HG03520 (cell line): ENCODE results near the gene EHHADH.
"Not testable (repeated sequence)": the region's sequence is repeated elsewhere in the genome, so short reads cannot be mapped to it uniquely, and the experiment has no call there.

ENCODE experiments used
- ATAC-seq: cut with Tn5 transposase; IDR thresholded peaks from one replicate; pipeline ENCODE4 v1.9.1; 2021; ENCODE audit warnings: mild to moderate bottlenecking, moderate library complexity; ENCODE audit not compliant: unreplicated experiment

EHHADH gene

DNA sequence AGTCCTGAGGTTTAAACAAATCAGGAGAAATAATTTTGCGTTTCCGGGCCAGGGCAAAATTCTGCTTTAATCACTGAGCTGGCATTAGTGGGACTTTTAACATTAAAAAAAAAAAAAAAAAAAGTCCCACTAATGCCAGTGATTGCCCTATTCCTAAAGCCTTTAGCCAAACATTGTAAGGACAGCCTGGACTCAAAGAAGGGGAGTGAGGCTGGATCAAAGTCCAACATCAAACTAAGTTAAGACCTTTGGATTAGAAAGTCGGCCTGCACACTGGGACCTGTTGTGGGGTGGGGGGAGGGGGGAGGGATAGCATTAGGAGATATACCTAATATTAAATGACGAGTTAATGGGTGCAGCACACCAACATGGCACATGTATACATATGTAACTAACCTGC, 716 bp downstream of the EHHADH start:
- ATAC-seq, result not testable (repeated sequence)

GRCh38 chr3:185251272-185251671, 2.6 kb downstream of the EHHADH start:
- no peak for ATAC-seq

DNA sequence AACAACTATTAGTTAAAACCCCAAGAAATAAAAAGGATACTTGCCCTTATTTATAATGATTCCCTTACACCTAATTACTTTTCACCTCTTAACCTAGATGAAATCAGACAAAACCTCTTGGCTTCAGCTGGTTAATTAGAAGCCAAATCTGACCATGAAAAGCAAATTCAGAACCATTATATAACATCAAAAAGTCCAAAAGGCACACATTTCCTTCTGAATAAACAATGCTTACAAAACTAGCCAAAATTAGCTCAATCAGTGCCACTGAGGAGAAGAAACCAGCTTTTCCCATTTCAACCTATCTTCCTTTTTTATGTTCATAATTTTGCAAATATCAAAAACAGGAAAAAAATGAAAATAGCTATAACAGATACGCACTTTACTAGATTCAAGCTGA, 3.2 kb downstream of the EHHADH start:
- no peak for ATAC-seq

DNA sequence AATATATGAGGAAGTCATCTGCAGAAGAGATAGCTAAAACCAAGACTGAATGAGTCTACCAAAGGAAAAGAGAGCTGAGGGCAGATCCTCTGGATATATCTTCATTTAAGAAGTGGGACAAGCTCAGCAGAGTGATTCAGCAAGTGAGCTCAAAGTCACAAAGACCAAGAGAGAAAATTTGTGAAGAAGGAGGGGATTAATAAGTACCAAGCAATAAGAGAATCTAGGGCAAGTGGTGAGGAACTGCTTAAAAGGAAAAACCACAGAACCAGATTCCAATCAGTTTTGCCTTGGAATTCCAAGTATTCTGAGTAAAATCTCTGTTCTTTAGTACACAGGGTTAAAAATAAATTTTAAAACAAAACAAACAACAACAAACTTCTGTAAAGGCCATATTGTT, 3.6 kb downstream of the EHHADH start:
- no peak for ATAC-seq

GRCh38 chr3:185242642-185243041, 11.2 kb downstream of the EHHADH start:
- no peak for ATAC-seq

DNA sequence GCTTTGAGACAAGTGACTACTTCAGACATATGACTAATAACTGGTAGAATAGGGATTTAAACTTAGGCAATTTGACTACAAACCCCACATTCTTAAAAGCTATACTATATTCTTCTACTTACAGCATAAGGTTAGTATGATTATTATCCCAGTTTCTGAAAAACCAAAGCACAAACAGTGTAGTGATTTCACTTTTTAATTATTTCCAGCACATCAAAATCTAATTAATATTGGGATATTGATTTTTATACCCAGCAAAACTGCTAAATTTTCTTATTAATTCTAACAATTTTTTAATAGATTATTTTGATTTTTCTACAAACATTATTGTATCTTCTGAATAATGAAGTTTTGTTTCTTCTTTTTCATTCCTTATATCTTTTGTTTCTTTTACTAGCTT, 16.9 kb downstream of the EHHADH start:
- no peak for ATAC-seq

DNA sequence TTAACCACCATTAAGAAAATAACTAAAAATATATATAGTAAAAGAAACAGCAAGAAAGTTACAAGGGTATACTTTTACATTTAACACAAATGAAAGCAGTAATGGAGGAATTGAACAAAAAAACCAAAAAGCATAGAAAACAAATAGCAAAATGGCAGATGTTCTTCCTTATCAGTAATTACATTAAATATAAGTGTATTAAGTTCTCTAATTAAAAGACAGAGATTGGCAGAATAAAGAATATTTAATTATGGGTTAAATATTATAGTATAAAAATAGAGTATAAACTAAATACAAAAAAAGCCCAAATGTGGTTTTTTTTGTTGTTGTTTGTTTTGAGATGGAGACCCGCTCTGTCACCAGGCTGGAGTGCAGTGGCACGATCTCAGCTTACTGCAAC, 20.5 kb downstream of the EHHADH start:
- no peak for ATAC-seq

DNA sequence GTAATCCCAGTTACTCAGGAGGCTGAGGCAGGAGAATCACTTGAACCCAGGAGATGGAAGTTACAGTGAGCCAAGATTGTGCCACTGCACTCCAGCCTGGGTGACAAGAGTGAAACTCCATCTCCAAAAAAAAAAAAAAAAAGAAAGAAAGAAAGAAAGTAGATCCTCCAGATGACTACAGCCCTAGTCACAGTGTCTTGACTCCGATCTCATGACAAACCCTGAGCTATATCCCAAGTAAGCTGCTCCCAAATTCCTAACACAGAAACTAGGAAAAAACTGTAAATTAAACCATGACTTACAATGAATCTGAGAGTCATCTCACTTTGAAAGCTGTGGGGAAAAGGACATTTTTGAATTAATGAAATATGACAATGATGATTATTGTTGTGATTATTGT, 27.3 kb downstream of the EHHADH start:
- ATAC-seq, result not testable (repeated sequence)

DNA sequence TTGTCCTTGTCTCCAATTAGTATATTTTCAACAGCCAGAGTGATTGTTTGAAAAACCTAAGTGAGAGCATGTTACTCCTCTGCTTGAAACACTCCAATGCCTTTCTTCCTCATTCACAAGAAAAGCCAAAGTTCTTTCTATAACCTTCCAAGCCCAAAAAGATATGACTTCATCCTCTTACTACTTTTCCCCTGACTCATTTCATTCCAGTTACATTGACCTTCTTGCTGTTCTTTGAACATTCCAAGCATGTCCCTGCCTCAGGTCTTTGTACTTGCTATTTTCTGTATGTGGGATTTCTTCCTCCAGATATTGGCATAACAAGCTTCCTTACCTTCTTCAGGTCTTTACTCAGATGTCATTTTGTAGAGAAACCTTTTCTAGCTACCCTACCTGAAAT, 28.3 kb downstream of the EHHADH start:
- ATAC-seq, result no peak

- ATAC-seq, result no peak
Measured at GRCh38 chr3:185225080-185225479, 28.8 kb downstream of the EHHADH start.

GRCh38 chr3:185221203-185221602, 32.6 kb downstream of the EHHADH start:
- no peak for ATAC-seq

GRCh38 chr3:185216607-185216958, 37.3 kb downstream of the EHHADH start:
- ATAC-seq, result no peak

GRCh38 chr3:185215873-185216606, 37.8 kb downstream of the EHHADH start:
- ATAC-seq, result no peak

- ATAC-seq, result no peak
Measured at GRCh38 chr3:185212559-185212958, 41.3 kb downstream of the EHHADH start.

GRCh38 chr3:185212086-185212485, 41.8 kb downstream of the EHHADH start:
- no peak for ATAC-seq

DNA sequence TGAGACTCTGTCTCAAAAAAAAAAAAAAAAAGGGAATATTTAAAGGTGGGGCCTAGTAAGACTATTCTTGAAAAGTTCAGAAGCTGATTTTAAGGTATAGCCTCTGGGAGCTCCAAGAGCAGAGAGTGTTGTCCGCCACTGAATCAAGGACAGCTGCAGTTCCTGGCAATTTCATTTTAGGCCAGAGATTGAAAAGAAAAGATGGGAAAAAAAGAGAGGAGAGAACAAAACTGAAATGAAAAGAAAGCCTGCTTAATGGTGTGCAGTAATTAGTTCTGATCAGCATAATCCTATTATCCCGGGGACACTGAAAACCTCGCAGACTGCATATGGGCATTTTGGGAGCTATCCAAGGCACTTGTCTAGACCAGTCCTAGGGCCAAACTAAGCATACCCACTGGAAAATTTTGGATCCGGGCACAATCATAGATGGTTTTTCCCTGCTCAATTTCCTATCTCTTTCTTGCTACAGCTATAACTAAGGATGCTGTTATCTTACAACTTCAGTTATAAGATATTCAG, 43.2 kb downstream of the EHHADH start:
- no peak for ATAC-seq

- no peak for ATAC-seq
Measured at GRCh38 chr3:185208823-185209222, 45.0 kb downstream of the EHHADH start.

GRCh38 chr3:185207931-185208746, 45.7 kb downstream of the EHHADH start:
- ATAC-seq, result peak; percentile 98

DNA sequence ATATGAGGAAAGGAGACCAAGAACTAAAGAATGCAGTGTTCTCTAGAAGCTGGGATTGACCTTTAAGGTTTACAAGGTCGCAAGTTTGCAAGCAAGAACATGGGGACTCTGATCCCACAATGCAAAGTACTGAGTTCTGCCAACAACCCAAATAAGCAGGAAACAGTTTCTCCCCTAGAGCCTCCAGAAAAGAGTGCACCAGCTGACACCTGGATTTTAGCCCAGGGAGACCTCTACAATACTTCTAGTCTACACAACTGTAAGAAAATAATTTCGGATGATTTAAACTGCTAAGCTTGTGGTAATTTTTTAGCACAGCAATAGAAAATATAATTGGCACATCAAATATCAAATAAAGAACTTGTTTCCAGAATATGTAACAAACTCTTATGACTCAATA, 46.4 kb downstream of the EHHADH start:
- no peak for ATAC-seq

GRCh38 chr3:185205865-185206264, 48.0 kb downstream of the EHHADH start:
- ATAC-seq, result no peak

DNA sequence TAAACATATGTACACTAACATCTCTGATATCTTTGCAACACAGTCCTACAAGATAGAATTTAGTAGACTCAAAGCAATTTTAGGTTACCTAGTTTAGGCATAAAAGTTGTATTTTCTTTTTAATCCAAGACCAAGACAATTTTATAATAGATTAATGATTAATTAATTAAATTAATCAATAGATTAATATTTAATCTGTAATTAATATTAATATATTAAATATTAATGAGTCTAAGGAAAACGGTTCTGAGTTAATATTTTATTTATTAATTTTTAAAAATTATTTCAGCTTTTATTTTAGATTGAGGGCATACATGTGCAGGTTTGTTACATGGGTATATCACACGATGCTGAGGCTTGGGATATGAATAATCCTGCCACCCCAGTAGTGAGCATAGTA, 49.0 kb downstream of the EHHADH start:
- no peak for ATAC-seq

DNA sequence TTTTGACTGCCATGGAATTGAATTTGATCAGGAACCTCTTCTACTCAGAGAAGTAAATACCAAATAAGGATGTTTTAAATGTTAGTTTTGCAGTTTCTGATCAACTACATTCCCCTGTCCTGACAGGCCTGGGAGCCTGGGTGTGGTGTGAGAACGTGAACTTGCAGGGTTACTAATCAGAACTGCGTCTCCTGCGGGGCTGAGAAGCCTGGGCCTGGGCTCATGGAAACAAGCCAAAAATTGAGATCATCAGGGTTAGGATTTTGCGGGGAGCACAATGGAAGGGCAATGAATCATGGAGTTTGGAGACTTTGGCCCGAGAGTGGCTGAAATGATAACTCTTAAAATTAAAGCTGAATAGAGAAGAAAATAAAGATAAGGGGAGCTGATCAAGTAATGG, 53.2 kb downstream of the EHHADH start:
- ATAC-seq, result no peak
